Astrocyte (in vitro differentiated cells and primary cell): Measurements from ENCODE around the gene GTF2H4. TPM values are rescaled to one million over a fixed set of nuclear protein-coding genes. Genes with fewer than 3 reads are reported as not detected.
A peak's percentile ranks its signal among the peaks of the same experiment; 100 is the strongest.

Source experiments
- DNase-seq: peaks from one replicate; pipeline ENCODE4 v3.0.0-alpha.2; 2010; ENCODE audit warnings: low read depth
- FAIRE-seq: peaks from 2 replicates; lab custom pipeline; 2011; peaks lifted over from hg19 to GRCh38; lab: Jason Lieb, UNC
- H2AFZ ChIP-seq: 2 replicates; pipeline ENCODE4 v1.6.0; 2012; ENCODE audit warnings: low read depth, low read length, inconsistent platforms
- H3K27ac ChIP-seq: 2 replicates; pipeline ENCODE4 v1.5.1; 2011; ENCODE audit warnings: low read depth, low read length, inconsistent platforms
- H3K27me3 ChIP-seq: 2 replicates; pipeline ENCODE4 v1.6.0; 2011; ENCODE audit warnings: low read length, inconsistent platforms; ENCODE audit not compliant: insufficient read depth
- H3K36me3 ChIP-seq: 2 replicates; pipeline ENCODE4 v1.5.1; 2011; ENCODE audit warnings: low read length, inconsistent platforms; ENCODE audit not compliant: insufficient read depth
- H3K4me1 ChIP-seq: 2 replicates; pipeline ENCODE4 v1.5.1; 2011; ENCODE audit warnings: low read length, inconsistent platforms; ENCODE audit not compliant: insufficient read depth
- H3K4me2 ChIP-seq: 2 replicates; pipeline ENCODE4 v1.6.0; 2012; ENCODE audit warnings: low read length, inconsistent platforms
- H3K4me3 ChIP-seq: 2 replicates; pipeline ENCODE4 v1.5.1; 2011; ENCODE audit warnings: low read depth, mild to moderate bottlenecking, low read length, inconsistent platforms; ENCODE audit not compliant: insufficient read depth
- H3K79me2 ChIP-seq: 2 replicates; pipeline ENCODE4 v1.6.0; 2012; ENCODE audit warnings: mild to moderate bottlenecking, low read length, inconsistent platforms; ENCODE audit not compliant: insufficient read depth
- H3K9ac ChIP-seq: 2 replicates; pipeline ENCODE4 v1.6.0; 2012; ENCODE audit warnings: mild to moderate bottlenecking, low read length, inconsistent platforms
- H3K9me3 ChIP-seq: 2 replicates; pipeline ENCODE4 v1.5.1; 2012; ENCODE audit warnings: low read depth, mild to moderate bottlenecking, low read length, inconsistent platforms; ENCODE audit not compliant: insufficient read depth
- H4K20me1 ChIP-seq: 2 replicates; pipeline ENCODE4 v1.6.0; 2012; ENCODE audit warnings: low read length, inconsistent platforms; ENCODE audit not compliant: insufficient read depth
- H3K27ac Mint-ChIP-seq: one replicate; pipeline ENCODE4 v1.8.0; 2021; ENCODE audit warnings: mild to moderate bottlenecking, mixed read lengths; ENCODE audit not compliant: unreplicated experiment
- H3K27me3 Mint-ChIP-seq: one replicate; pipeline ENCODE4 v1.8.0; 2021; ENCODE audit warnings: low read depth, mixed read lengths; ENCODE audit not compliant: unreplicated experiment
- H3K36me3 Mint-ChIP-seq: one replicate; pipeline ENCODE4 v1.8.0; 2021; ENCODE audit warnings: low read depth, mixed read lengths; ENCODE audit not compliant: unreplicated experiment
- H3K4me1 Mint-ChIP-seq: one replicate; pipeline ENCODE4 v1.8.0; 2021; ENCODE audit warnings: low read depth, mixed read lengths; ENCODE audit not compliant: unreplicated experiment
- H3K4me3 Mint-ChIP-seq: one replicate; pipeline ENCODE4 v1.8.0; 2021; ENCODE audit warnings: mild to moderate bottlenecking, moderate library complexity, mixed read lengths; ENCODE audit not compliant: unreplicated experiment
- H3K9me3 Mint-ChIP-seq: one replicate; pipeline ENCODE4 v1.8.0; 2021; ENCODE audit warnings: mild to moderate bottlenecking, mixed read lengths; ENCODE audit not compliant: unreplicated experiment
- CTCF ChIP-seq: IDR thresholded peaks from 2 replicates; pipeline ENCODE4 v1.5.1; 2011; ENCODE audit warnings: low read depth, mild to moderate bottlenecking, inconsistent platforms, low read length, moderate library complexity; ENCODE audit not compliant: insufficient read depth
- EZH2 ChIP-seq: IDR thresholded peaks from 2 replicates; pipeline ENCODE4 v1.6.1; 2012; ENCODE audit warnings: mild to moderate bottlenecking, low read length, inconsistent platforms; ENCODE audit not compliant: insufficient read depth
- total RNA-seq: library from RNA; stranded (reverse); gene quantifications from 2 replicates; pipeline ENCODE4 v1.2.1, GENCODE V29; 2021

GTF2H4 gene
- total RNA-seq, 1 donor from 2014 or later = 34.3 TPM

GRCh38 chr6:30939473-30939872 is 31.5 kb downstream of the GTF2H4 start:
- Histone ChIP-seq H2AFZ (no peak overlapping the region), H3K4me3 (no peak overlapping the region), H3K4me1 (peaks cover 5% of the 10 kb centered on the region), H3K9ac (no peak overlapping the region), H3K9me3 (no peaks in the 10 kb centered on the region), H3K79me2 (no peaks in the 10 kb centered on the region), H3K27me3 (peaks cover under 1% of the 10 kb centered on the region), H4K20me1 (no peaks in the 10 kb centered on the region), H3K4me2 (no peak overlapping the region), H3K27ac (no peak overlapping the region), H3K36me3 (no peaks in the 10 kb centered on the region)
- Mint-ChIP-seq H3K27ac (no peak overlapping the region), H3K36me3 (no peaks in the 10 kb centered on the region), H3K9me3 (peaks cover 1% of the 10 kb centered on the region), H3K4me3 (no peak overlapping the region), H3K4me1 (peaks cover 6% of the 10 kb centered on the region), H3K27me3 (peaks cover 46% of the 10 kb centered on the region)
- DNase-seq (peak; percentile 32), FAIRE-seq (no peak)
- no peak for TF ChIP-seq CTCF
- TF ChIP-seq EZH2 = no peak

DNA sequence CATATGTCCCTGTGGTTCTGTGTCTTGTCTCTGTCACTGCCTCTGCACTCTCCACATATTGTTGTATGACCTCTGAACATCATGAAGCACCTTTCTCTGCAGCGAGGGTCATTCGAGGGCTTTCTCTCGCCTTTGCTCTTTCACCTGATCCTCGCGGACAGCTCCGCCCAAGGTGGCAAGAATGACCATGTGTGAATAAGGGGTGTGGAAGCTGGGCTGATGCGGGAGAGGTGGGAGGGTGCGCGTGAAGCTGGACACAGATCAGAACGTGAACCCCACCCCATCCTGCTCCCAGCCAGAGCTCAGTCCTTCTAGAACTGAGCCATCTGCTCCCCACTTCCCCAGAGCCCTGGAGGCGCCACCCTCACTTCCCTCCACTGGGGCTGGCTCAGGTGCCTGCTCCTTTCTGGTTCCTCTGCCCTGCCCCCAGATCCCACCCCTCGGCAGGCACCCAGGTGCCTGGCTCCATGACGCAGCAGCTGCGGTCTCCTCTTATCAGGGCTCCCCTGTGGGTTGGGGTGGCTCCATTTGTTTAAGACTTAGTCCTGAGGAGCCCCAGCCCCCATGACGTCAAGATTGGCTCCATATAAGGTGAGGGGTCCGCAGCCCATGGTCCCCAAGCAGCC is 32.5 kb downstream of the GTF2H4 start, which contains the start of gene MUCL3:
Gene MUCL3 (plus strand): TSS at position 613 of the 626 bp plus-strand sequence. CDS start 27 bp downstream, outside the sequence.
- Histone ChIP-seq H3K9me3 (no peaks in the 10 kb centered on the region), H3K27ac (no peak within 1 kb of the TSS), H3K9ac (no peak within 1 kb of the TSS), H2AFZ (no peak within 1 kb of the TSS), H3K27me3 (peaks cover 4% of the 10 kb centered on the region), H3K4me3 (no peak within 1 kb of the TSS), H3K36me3 (no peaks in the 10 kb centered on the region), H3K79me2 (no peaks in the 10 kb centered on the region), H4K20me1 (no peaks in the 10 kb centered on the region), H3K4me2 (no peak within 1 kb of the TSS), H3K4me1 (peaks cover 5% of the 10 kb centered on the region)
- Mint-ChIP-seq H3K27me3 (peaks cover 46% of the 10 kb centered on the region), H3K4me1 (peaks cover 6% of the 10 kb centered on the region), H3K36me3 (no peaks in the 10 kb centered on the region), H3K27ac (no peak within 1 kb of the TSS), H3K4me3 (no peak within 1 kb of the TSS), H3K9me3 (peaks cover 1% of the 10 kb centered on the region)
- TF ChIP-seq CTCF (no peak), EZH2 (no peak)
- DNase-seq (no peak), FAIRE-seq (no peak)

- peaks cover 1% of the 10 kb centered on the region for H3K9me3 Mint-ChIP-seq
- H3K36me3 ChIP-seq = no peaks in the 10 kb centered on the region
- TF ChIP-seq CTCF (peak; percentile 46), EZH2 (no peak)
- H3K4me3 Mint-ChIP-seq = no peak overlapping the region
- peaks cover 4% of the 10 kb centered on the region for H3K27me3 ChIP-seq
- no peaks in the 10 kb centered on the region for H3K79me2 ChIP-seq
- H3K27ac ChIP-seq = no peak overlapping the region
- H3K36me3 Mint-ChIP-seq = no peaks in the 10 kb centered on the region
- FAIRE-seq (no peak), DNase-seq (peak; percentile 63)
- H2AFZ ChIP-seq = peak overlapping the region; percentile 44
- no peak overlapping the region for H3K4me3 ChIP-seq
- peaks cover 6% of the 10 kb centered on the region for H3K4me1 Mint-ChIP-seq
- peaks cover 5% of the 10 kb centered on the region for H3K4me1 ChIP-seq
- H3K27me3 Mint-ChIP-seq = peaks cover 54% of the 10 kb centered on the region
- no peaks in the 10 kb centered on the region for H4K20me1 ChIP-seq
- H3K9ac ChIP-seq = no peak overlapping the region
- H3K4me2 ChIP-seq = peak overlapping the region; percentile 54
- no peaks in the 10 kb centered on the region for H3K9me3 ChIP-seq
- peak overlapping the region; percentile 53 for H3K27ac Mint-ChIP-seq
These were observed 34.5 kb downstream of the GTF2H4 start for GRCh38 chr6:30942338-30943060.
